ENCODE measurements around the gene MLF2. TPM values are rescaled to one million over a fixed set of nuclear protein-coding genes. Genes with fewer than 3 reads are reported as not detected.

Gene MLF2
- total and polyA plus RNA-seq, 2 of the 13 experiments (the other 11 are each of a cell fraction or from before 2014, with no cell fraction given): 88.1 to 167 TPM

DNA sequence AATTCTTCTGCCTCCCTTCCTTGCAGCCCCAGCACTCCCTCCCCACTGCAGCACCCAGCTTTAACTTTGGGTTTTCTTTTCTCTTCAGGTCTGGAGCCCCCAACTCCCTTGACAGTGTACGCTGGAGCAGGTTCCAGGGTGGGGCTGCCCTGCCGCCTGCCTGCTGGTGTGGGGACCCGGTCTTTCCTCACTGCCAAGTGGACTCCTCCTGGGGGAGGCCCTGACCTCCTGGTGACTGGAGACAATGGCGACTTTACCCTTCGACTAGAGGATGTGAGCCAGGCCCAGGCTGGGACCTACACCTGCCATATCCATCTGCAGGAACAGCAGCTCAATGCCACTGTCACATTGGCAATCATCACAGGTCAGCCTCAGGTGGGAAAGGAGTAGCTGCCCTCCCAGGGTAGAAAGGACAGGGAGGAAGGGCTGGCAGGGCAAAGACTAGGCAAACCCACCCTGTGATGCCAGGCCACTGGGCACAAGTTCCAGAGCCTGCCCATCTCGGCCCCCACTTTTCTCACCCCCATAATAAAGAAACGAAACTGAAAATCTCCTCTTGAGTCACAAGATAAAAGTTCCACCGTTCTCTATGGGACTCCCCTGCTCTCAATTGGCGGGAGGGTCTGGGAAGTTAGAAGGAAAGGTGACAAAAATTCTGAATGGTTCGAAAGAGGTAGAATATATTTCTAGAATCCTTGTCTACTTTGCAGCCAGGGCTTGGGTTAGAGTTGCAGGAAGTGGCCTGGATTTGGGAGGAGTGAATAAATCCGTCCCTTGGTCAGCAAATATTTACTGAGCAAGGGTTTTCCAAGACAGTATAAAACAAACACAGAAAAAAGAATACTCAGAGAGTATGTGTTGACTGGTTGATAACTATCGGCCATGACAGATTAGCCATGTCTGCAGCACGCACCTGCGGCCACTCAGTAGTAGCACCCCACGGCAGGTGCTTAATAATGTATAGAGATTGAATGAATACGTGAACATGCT is 22.5 kb upstream of the MLF2 start (continued):
- TF ChIP-seq, protein P1, sequence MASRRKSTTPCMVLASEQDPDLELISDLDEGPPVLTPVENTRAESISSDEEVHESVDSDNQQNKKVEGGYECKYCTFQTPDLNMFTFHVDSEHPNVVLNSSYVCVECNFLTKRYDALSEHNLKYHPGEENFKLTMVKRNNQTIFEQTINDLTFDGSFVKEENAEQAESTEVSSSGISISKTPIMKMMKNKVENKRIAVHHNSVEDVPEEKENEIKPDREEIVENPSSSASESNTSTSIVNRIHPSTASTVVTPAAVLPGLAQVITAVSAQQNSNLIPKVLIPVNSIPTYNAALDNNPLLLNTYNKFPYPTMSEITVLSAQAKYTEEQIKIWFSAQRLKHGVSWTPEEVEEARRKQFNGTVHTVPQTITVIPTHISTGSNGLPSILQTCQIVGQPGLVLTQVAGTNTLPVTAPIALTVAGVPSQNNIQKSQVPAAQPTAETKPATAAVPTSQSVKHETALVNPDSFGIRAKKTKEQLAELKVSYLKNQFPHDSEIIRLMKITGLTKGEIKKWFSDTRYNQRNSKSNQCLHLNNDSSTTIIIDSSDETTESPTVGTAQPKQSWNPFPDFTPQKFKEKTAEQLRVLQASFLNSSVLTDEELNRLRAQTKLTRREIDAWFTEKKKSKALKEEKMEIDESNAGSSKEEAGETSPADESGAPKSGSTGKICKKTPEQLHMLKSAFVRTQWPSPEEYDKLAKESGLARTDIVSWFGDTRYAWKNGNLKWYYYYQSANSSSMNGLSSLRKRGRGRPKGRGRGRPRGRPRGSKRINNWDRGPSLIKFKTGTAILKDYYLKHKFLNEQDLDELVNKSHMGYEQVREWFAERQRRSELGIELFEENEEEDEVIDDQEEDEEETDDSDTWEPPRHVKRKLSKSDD (CRISPR knock-in tag; IDR thresholded peaks at IDR 0.05; ENCODE audit: low read depth): no peak
- TF ChIP-seq ZBTB8A (CRISPR knock-in tag; IDR thresholded peaks at IDR 0.05; ENCODE audit: borderline replicate concordance, low read depth) (peak; percentile 63; the same call in 1 of the 2 replicates), HNF4G (IDR thresholded peaks at IDR 0.05; ENCODE audit: borderline replicate concordance, low read depth, low read length) (peak; percentile 76), HNF4G (CRISPR knock-in tag; IDR thresholded peaks at IDR 0.05; ENCODE audit: borderline replicate concordance, low read depth) (no peak), KLF11 (CRISPR knock-in tag; IDR thresholded peaks at IDR 0.05) (0 out of 2 replicates have a peak, but pooled peaks have one; percentile 52), LCORL (IDR thresholded peaks at IDR 0.05) (no peak), LCORL (CRISPR knock-in tag; IDR thresholded peaks at IDR 0.05) (peak; percentile 82), CREB1 (IDR thresholded peaks at IDR 0.05) (no peak), CREB1 (CRISPR knock-in tag; IDR thresholded peaks at IDR 0.05) (peak; percentile 62), SIN3B (IDR thresholded peaks at IDR 0.05; ENCODE audit: low read length) (no peak), ZKSCAN5 (CRISPR knock-in tag; IDR thresholded peaks at IDR 0.05) (no peak), SP5 (CRISPR knock-in tag; IDR thresholded peaks at IDR 0.05; ENCODE audit: borderline replicate concordance, low read depth) (peak; percentile 98), ELF1 (CRISPR knock-in tag; IDR thresholded peaks at IDR 0.05) (peak; percentile 74; the same call in 1 of the 2 replicates), ZBTB38 (CRISPR knock-in tag; IDR thresholded peaks at IDR 0.05) (no peak), ZSCAN9 (CRISPR knock-in tag; IDR thresholded peaks at IDR 0.05; ENCODE audit: borderline replicate concordance) (0 out of 2 replicates have a peak, but pooled peaks have one; percentile 48)
- TF ChIP-seq, protein P2, sequence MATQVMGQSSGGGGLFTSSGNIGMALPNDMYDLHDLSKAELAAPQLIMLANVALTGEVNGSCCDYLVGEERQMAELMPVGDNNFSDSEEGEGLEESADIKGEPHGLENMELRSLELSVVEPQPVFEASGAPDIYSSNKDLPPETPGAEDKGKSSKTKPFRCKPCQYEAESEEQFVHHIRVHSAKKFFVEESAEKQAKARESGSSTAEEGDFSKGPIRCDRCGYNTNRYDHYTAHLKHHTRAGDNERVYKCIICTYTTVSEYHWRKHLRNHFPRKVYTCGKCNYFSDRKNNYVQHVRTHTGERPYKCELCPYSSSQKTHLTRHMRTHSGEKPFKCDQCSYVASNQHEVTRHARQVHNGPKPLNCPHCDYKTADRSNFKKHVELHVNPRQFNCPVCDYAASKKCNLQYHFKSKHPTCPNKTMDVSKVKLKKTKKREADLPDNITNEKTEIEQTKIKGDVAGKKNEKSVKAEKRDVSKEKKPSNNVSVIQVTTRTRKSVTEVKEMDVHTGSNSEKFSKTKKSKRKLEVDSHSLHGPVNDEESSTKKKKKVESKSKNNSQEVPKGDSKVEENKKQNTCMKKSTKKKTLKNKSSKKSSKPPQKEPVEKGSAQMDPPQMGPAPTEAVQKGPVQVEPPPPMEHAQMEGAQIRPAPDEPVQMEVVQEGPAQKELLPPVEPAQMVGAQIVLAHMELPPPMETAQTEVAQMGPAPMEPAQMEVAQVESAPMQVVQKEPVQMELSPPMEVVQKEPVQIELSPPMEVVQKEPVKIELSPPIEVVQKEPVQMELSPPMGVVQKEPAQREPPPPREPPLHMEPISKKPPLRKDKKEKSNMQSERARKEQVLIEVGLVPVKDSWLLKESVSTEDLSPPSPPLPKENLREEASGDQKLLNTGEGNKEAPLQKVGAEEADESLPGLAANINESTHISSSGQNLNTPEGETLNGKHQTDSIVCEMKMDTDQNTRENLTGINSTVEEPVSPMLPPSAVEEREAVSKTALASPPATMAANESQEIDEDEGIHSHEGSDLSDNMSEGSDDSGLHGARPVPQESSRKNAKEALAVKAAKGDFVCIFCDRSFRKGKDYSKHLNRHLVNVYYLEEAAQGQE (IDR thresholded peaks at IDR 0.05; ENCODE audit: borderline replicate concordance in 1 of 2, low read depth in 1 of 2, low read length in 2 of 2): no peak
- TF ChIP-seq, protein P3, sequence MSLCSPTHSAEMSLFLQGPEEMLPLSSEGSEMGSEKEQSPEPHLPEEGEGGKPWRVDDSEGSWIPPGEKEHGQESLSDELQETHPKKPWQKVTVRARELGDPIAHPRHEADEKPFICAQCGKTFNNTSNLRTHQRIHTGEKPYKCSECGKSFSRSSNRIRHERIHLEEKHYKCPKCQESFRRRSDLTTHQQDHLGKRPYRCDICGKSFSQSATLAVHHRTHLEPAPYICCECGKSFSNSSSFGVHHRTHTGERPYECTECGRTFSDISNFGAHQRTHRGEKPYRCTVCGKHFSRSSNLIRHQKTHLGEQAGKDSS (CRISPR knock-in tag; IDR thresholded peaks at IDR 0.05; ENCODE audit: borderline replicate concordance, low read depth): no peak
